Kidney (tissue), 14 donors: Measurements from ENCODE around the gene IL5RA. TPM values are rescaled to one million over a fixed set of nuclear protein-coding genes. Genes with fewer than 3 reads are reported as not detected.

Experiments
- DNase-seq, 5 donors: peaks; one replicate each; pipeline ENCODE4 v3.0.0-alpha.2; 2013 to 2020
- FAIRE-seq: peaks from 2 replicates; lab custom pipeline; 2012; peaks lifted over from hg19 to GRCh38; lab: Jason Lieb, UNC
- H3K27ac ChIP-seq, 2 donors: one replicate each; pipeline ENCODE4 v1.7.0; 2013; ENCODE audit warnings: low read depth in 2 of 2, low read length in 2 of 2, inconsistent platforms in 1 of 2
- H3K27me3 ChIP-seq: one replicate; pipeline ENCODE4 v1.7.1; 2013; ENCODE audit warnings: low read length, inconsistent platforms; ENCODE audit not compliant: control insufficient read depth, insufficient read depth
- H3K36me3 ChIP-seq, 3 donors: one replicate each; pipeline versions ENCODE4 v1.7.0 to v1.7.1; 2013; ENCODE audit warnings: low read length in 3 of 3, control low read depth in 1 of 3, inconsistent platforms in 1 of 3; ENCODE audit not compliant: insufficient read depth in 3 of 3, control insufficient read depth in 2 of 3
- H3K4me1 ChIP-seq, 3 donors: one replicate each; pipeline versions ENCODE4 v1.7.0 to v1.7.1; 2013; ENCODE audit warnings: low read length in 3 of 3, inconsistent platforms in 1 of 3, low read depth in 1 of 3; ENCODE audit not compliant: control insufficient read depth in 2 of 3, insufficient read depth in 2 of 3
- H3K4me3 ChIP-seq, 3 donors: one replicate each; pipeline versions ENCODE4 v1.7.0 to v1.8.1; 2013; ENCODE audit warnings: low read length in 3 of 3, control low read depth in 1 of 3, inconsistent platforms in 1 of 3
- H3K9ac ChIP-seq, 3 donors: one replicate each; pipeline versions ENCODE4 v1.7.0 to v1.7.1; 2013; ENCODE audit warnings: low read length in 3 of 3, control low read depth in 1 of 3, inconsistent platforms in 1 of 3
- H3K9me3 ChIP-seq, 3 donors: one replicate each; pipeline versions ENCODE4 v1.7.0 to v1.7.1; 2013; ENCODE audit warnings: low read length in 3 of 3, control low read depth in 1 of 3, inconsistent platforms in 1 of 3; ENCODE audit not compliant: control insufficient read depth in 2 of 3, insufficient read depth in 1 of 3
- intact Hi-C: fragments of 100-400 bp; cut with DNase I; formaldehyde crosslinking; loops from one replicate; pipeline ENCODE4 v1.11.1; 2022
- polyA plus RNA-seq: library from polyadenylated mRNA; stranded (reverse); fragments of 350-450 nt; fragmentation: Illumina TruSeq; extraction: RNeasy Lipid Tissue Mini Kit (QIAGEN cat#74804); gene quantifications from one replicate; pipeline ENCODE4 v1.2.3, GENCODE V29; 2014; ENCODE audit warnings: low read depth, low replicate concordance; ENCODE audit not compliant: insufficient read depth
- total RNA-seq: library from RNA; stranded (reverse); fragmentation: NEBNext Ultra II Directional; extraction: Animal tissue kit (Norgen Biotek cat#: 25700); gene quantifications from one replicate; pipeline ENCODE4 v1.2.1, GENCODE V29; 2021
- TF ChIP-seq, protein P1 (sequence below): IDR thresholded peaks from 3 replicates; pipeline ENCODE4 v1.5.1; 2012; ENCODE audit warnings: mild to moderate bottlenecking, moderate library complexity, borderline replicate concordance; ENCODE audit not compliant: insufficient read depth; ENCODE audit errors: extremely low read depth
- donor health status: control.
- donor health status: control.
- donor health status: control.
- donor health status: control.
- donor health status: control.
- donor health status: DM: yes; HTN: yes; CAD: no.
- donor health status: Normal renal cell carcinoma (clear cell type).

The IL5RA gene
- total and polyA plus RNA-seq, 2 donors from 2014 or later = 0.22 to 1.1 TPM

DNA sequence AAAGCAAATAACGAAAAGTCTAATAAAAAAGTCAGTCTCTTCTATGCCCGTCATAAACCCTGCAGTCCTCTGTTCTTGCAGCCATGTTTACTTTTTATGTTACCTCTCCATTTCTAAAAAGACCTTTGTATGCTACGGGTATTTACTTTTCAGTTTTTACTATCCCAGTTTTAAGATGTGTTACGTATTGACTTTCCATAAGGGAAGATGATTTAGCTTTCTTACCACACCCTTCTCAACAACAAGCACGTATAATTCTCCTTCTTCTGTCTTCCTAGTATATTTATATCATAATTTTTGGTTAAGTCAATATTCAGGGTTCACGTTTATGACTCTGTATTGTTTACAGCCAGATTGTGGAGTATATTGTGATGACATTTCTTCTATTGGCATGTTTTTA, 27.4 kb upstream of the IL5RA start:
- intact Hi-C loops = no loop called here
- Histone ChIP-seq H3K4me1 (no peaks in the 10 kb centered on the region), H3K36me3 (peaks cover 7 to 16% (median 15%) of the 10 kb centered on the region in 3 donors), H3K27me3 (no peaks in the 10 kb centered on the region), H3K9me3 (no peaks in the 10 kb centered on the region), H3K4me3 (no peak overlapping the region), H3K27ac (no peak overlapping the region), H3K9ac (no peak overlapping the region)
- TF ChIP-seq, protein P1, sequence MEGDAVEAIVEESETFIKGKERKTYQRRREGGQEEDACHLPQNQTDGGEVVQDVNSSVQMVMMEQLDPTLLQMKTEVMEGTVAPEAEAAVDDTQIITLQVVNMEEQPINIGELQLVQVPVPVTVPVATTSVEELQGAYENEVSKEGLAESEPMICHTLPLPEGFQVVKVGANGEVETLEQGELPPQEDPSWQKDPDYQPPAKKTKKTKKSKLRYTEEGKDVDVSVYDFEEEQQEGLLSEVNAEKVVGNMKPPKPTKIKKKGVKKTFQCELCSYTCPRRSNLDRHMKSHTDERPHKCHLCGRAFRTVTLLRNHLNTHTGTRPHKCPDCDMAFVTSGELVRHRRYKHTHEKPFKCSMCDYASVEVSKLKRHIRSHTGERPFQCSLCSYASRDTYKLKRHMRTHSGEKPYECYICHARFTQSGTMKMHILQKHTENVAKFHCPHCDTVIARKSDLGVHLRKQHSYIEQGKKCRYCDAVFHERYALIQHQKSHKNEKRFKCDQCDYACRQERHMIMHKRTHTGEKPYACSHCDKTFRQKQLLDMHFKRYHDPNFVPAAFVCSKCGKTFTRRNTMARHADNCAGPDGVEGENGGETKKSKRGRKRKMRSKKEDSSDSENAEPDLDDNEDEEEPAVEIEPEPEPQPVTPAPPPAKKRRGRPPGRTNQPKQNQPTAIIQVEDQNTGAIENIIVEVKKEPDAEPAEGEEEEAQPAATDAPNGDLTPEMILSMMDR = no peak
- no peak for DNase-seq
- FAIRE-seq = no peak

DNA sequence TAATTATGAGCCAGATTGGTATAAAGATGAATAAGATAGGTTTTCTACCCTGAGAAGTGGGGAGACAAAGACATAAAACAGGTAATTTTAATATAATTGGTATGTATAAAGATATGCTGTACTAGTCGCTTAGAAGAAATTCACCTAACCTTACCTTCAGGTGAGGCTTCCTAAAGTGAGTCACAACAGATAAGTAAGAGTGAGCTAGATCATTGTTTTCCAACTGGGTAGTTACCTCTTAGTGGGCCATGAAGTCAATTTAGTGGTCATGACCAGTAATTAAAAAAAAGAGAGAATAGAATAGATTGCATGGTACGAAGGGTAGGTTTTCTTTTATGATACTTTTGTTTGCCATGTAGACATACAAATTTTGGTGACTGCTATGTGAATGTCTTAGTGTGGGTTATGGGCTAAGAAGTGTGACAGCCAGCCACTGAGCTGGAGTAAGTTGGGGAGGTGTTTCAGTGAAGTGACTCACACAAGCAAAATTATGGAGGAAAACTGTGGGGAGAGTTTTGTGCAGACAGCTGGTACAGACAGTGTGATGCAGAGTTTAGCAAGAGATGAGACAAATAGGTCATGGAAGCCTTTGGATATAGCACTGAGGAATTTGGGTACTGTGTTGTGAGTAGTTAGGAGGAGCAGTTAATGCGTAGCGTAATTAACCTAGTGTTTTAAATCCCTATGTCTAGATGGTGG, 24.7 kb upstream of the IL5RA start:
- no peak for DNase-seq
- no peak overlapping the region for H3K4me3 ChIP-seq
- H3K27me3 ChIP-seq = no peaks in the 10 kb centered on the region
- intact Hi-C loops = no loop called here
- H3K27ac ChIP-seq = no peak overlapping the region
- no peak for FAIRE-seq
- H3K4me1 ChIP-seq = no peaks in the 10 kb centered on the region
- peaks cover 4 to 15% (median 9%) of the 10 kb centered on the region in 3 donors for H3K36me3 ChIP-seq
- H3K9me3 ChIP-seq = no peaks in the 10 kb centered on the region
- no peak overlapping the region for H3K9ac ChIP-seq
- TF ChIP-seq, protein P1 = no peak

DNA sequence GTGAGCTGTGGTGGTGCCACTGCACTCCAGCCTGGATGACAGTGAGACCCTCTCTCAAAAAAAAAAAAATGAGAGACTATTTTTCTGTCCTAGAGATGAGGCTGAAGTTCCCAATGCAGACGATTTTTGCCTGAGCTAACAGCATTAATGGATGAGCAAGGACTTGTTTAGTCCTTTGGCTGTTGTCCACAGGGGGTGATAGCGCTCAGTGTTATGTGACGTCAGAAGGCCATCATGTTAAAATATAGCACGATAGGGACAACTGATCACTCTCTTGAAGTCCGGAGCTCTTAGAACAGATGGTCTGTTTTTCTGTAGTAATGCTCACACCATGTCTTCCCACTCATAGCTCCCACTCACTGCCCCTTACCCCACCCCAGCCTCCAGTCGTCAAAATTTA, 23.3 kb upstream of the IL5RA start:
- no peaks in the 10 kb centered on the region for H3K4me1 ChIP-seq
- H3K4me3 ChIP-seq = no peak overlapping the region
- H3K27ac ChIP-seq = no peak overlapping the region
- no peak overlapping the region for H3K9ac ChIP-seq
- DNase-seq = no peak
- peaks cover 7 to 11% (median 9%) of the 10 kb centered on the region in 3 donors for H3K36me3 ChIP-seq
- intact Hi-C loops = no loop called here
- no peak for FAIRE-seq
- no peaks in the 10 kb centered on the region for H3K9me3 ChIP-seq
- TF ChIP-seq, protein P1 = no peak
- H3K27me3 ChIP-seq = no peaks in the 10 kb centered on the region

DNA sequence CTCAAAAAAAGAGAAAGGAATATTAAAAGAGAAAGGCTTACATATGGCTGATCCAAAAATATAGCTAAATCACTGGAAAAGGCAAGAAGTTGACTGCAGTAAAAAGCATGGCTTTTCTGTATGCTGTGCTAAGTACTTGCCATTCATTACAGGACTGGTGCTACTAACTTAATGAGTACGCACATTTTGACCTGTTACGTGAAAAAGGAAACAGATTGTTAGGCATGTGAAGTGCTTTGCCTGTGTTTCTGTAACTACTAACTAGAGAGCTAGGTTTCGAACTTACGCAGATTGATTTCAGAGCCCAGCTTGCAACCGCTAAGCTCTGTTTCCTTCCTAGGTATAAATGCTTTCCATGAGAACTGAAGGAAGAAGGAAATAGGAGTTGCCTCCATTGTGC, 19.4 kb upstream of the IL5RA start:
- H3K9ac ChIP-seq = no peak overlapping the region

More for the DNA sequence above, 19.4 kb upstream of the IL5RA start:
- FAIRE-seq = no peak
- no peak for DNase-seq
- Histone ChIP-seq H3K4me3 (no peak overlapping the region), H3K9me3 (no peaks in the 10 kb centered on the region), H3K4me1 (peaks cover 0 to 8% (median 3%) of the 10 kb centered on the region in 3 donors), H3K27me3 (no peaks in the 10 kb centered on the region), H3K36me3 (peaks cover 4 to 9% (median 9%) of the 10 kb centered on the region in 3 donors), H3K27ac (no peak overlapping the region)
- TF ChIP-seq, protein P1 = no peak
- intact Hi-C loops = no loop called here
